Fibroblast of lung (primary cell): ENCODE measurements around the gene HOXD4. TPM values are rescaled to one million over a fixed set of nuclear protein-coding genes. Genes with fewer than 3 reads are reported as not detected.
A peak's percentile ranks its signal among the peaks of the same experiment; 100 is the strongest.

Experiments used
- DNase-seq, 2 donors: peaks; one replicate each; pipeline versions ENCODE4 v3.0.0 to v3.0.0-alpha.2; 2010; ENCODE audit warnings: low read depth in 2 of 2
- H2AFZ ChIP-seq: 2 replicates; pipeline ENCODE4 v1.5.1; 2012; ENCODE audit warnings: low read length, control low read depth, inconsistent platforms
- H3K27ac ChIP-seq: 2 replicates; pipeline ENCODE4 v1.5.1; 2011; ENCODE audit warnings: low read length, control low read depth; ENCODE audit not compliant: insufficient read depth
- H3K27me3 ChIP-seq: 2 replicates; pipeline ENCODE4 v1.5.1; 2011; ENCODE audit warnings: mild to moderate bottlenecking, low read length; ENCODE audit not compliant: control insufficient read depth, insufficient read depth
- H3K36me3 ChIP-seq: 2 replicates; pipeline ENCODE4 v1.5.1; 2011; ENCODE audit warnings: low read length; ENCODE audit not compliant: control insufficient read depth, insufficient read depth
- H3K4me1 ChIP-seq: 2 replicates; pipeline ENCODE4 v1.5.1; 2011; ENCODE audit warnings: low read length; ENCODE audit not compliant: control insufficient read depth, insufficient read depth; ENCODE audit errors: extremely low read depth
- H3K4me2 ChIP-seq: 2 replicates; pipeline ENCODE4 v1.5.1; 2011; ENCODE audit warnings: low read length, control low read depth; ENCODE audit not compliant: insufficient read depth; ENCODE audit errors: extremely low read depth
- H3K4me3 ChIP-seq, 4 experiments: fragments of 200-600 bp in 1 of 4; sonication (generic) in 1 of 4; replicated peaks in 1 of 4; 2 replicates each; pipeline ENCODE4 v1.5.1; 2011 to 2016; ENCODE audit warnings: low read length in 4 of 4, low read depth in 3 of 4, mild to moderate bottlenecking in 3 of 4, control low read depth in 2 of 4, inconsistent platforms in 1 of 4, mixed read lengths in 1 of 4; ENCODE audit not compliant: insufficient read depth in 1 of 4; ENCODE audit errors: control extremely low read depth in 1 of 4
- H3K79me2 ChIP-seq: 2 replicates; pipeline ENCODE4 v1.5.1; 2012; ENCODE audit warnings: mild to moderate bottlenecking, low read length, inconsistent platforms; ENCODE audit not compliant: control insufficient read depth, insufficient read depth
- H3K9ac ChIP-seq: 2 replicates; pipeline ENCODE4 v1.5.1; 2011; ENCODE audit warnings: mild to moderate bottlenecking, low read length, control low read depth; ENCODE audit not compliant: insufficient read depth
- H3K9me3 ChIP-seq: 2 replicates; pipeline ENCODE4 v1.5.1; 2012; ENCODE audit warnings: low read depth, low read length; ENCODE audit not compliant: control insufficient read depth, insufficient read depth
- H4K20me1 ChIP-seq: 2 replicates; pipeline ENCODE4 v1.5.1; 2011; ENCODE audit warnings: low read length; ENCODE audit not compliant: control insufficient read depth, insufficient read depth; ENCODE audit errors: extremely low read depth
- CTCF ChIP-seq, 2 donors: IDR thresholded peaks in 1 of 2; conservative IDR thresholded peaks in 1 of 2; 1 replicate in 1 of 2; 2 replicates in 1 of 2; pipeline ENCODE4 v1.5.1; 2011 to 2012; ENCODE audit warnings: low read length in 2 of 2, control low read depth in 1 of 2, inconsistent platforms in 1 of 2, low read depth in 1 of 2, mild to moderate bottlenecking in 1 of 2
- EZH2 ChIP-seq: IDR thresholded peaks from 2 replicates; pipeline ENCODE4 v1.5.1; 2012; ENCODE audit warnings: low read length, control low read depth, mild to moderate bottlenecking; ENCODE audit errors: missing control alignments
- polyA plus RNA-seq, 2 donors: library from polyadenylated mRNA; depleted of rRNA in 1 of 2; stranded (reverse) in 1 of 2; unstranded in 1 of 2; fragments of >200 nt; gene quantifications; 2 replicates each; pipeline ENCODE4 v1.2.1, GENCODE V29; 2011 to 2012; ENCODE audit warnings: missing spikeins in 1 of 2
- total RNA-seq: library from RNA; depleted of rRNA; stranded (reverse); fragments of >200 nt; gene quantifications from 2 replicates; pipeline ENCODE4 v1.2.1, GENCODE V29; 2014

HOXD4 gene
- total and polyA plus RNA-seq, 2 donors (not counting 1 experiment from before 2014, with no cell fraction given) = not detected

DNA sequence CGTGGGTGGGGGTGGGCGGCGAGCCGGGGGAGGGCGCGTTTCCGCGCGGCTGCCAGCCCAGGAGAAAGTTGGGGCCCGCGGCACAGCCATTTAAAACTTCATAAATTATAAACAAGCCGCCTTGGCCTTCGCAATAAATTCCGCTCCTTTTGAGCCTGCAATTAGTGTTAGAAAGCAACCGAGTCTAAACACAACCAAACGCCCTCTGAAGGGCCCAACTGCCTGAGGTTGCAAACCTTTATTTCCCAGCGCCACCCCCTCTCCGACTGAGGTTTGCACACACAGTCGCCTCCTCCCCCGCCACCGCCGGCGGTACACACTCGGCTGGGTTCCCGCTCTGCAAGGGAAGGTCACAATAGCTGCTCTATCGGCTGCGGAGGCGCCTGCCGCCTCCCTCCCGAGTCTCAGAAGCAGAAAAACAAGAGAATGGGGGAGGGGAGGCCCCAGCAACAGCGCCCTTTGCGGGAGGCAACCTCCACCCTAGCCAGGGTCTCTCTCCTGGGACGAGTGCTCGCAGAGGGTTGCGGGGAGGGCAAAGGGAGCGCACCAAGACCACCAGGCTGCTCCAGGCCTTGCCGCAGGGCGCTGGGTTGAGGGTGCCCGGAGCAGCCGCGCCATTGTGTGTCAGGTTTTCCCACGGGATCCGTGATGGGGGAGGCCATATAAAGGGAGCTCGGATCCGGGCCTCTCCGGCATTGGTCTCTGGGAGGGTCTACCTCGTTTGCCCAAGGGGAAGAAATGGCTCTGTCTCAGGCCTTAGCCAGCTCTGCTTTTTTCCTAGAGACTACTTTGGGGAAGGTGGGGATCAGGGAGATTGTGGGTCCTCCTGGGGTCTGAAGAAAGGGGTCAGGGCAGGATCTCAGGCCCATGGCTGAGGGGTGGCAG, 23.7 kb downstream of the HOXD4 start:
- Histone ChIP-seq H3K9ac (no peak overlapping the region), H3K4me2 (no peak overlapping the region), H3K79me2 (no peaks in the 10 kb centered on the region), H4K20me1 (no peaks in the 10 kb centered on the region), H3K4me3 (no peak overlapping the region), H3K36me3 (no peaks in the 10 kb centered on the region), H3K27ac (no peak overlapping the region), H3K27me3 (peaks cover 62% of the 10 kb centered on the region), H2AFZ (no peak overlapping the region), H3K4me1 (no peaks in the 10 kb centered on the region), H3K9me3 (no peaks in the 10 kb centered on the region)
- TF ChIP-seq EZH2 (no peak), CTCF (conservative IDR thresholded peaks at IDR 0.05 in 1 of 2, IDR thresholded peaks at IDR 0.05 in 1 of 2; ENCODE audit: low read depth in 1 of 2, low read length in 2 of 2) (no peak)
- DNase-seq = peak in 1 of 2 donors; percentile 65

GRCh38 chr2:176175709-176176607, 24.6 kb downstream of the HOXD4 start:
- H3K9ac ChIP-seq = no peak overlapping the region
- H3K79me2 ChIP-seq = no peaks in the 10 kb centered on the region
- no peak overlapping the region for H2AFZ ChIP-seq
- no peaks in the 10 kb centered on the region for H4K20me1 ChIP-seq
- peak in 1 of 2 donors; percentile 70 for DNase-seq
- H3K27ac ChIP-seq = no peak overlapping the region
- H3K9me3 ChIP-seq = no peaks in the 10 kb centered on the region
- peaks cover 61% of the 10 kb centered on the region for H3K27me3 ChIP-seq
- H3K36me3 ChIP-seq = no peaks in the 10 kb centered on the region
- H3K4me1 ChIP-seq = no peaks in the 10 kb centered on the region
- peak; percentile 41 for TF ChIP-seq EZH2
- no peak for TF ChIP-seq CTCF (conservative IDR thresholded peaks at IDR 0.05 in 1 of 2, IDR thresholded peaks at IDR 0.05 in 1 of 2; ENCODE audit: low read depth in 1 of 2, low read length in 2 of 2)
- H3K4me2 ChIP-seq = no peak overlapping the region
- H3K4me3 ChIP-seq = no peak overlapping the region

DNA sequence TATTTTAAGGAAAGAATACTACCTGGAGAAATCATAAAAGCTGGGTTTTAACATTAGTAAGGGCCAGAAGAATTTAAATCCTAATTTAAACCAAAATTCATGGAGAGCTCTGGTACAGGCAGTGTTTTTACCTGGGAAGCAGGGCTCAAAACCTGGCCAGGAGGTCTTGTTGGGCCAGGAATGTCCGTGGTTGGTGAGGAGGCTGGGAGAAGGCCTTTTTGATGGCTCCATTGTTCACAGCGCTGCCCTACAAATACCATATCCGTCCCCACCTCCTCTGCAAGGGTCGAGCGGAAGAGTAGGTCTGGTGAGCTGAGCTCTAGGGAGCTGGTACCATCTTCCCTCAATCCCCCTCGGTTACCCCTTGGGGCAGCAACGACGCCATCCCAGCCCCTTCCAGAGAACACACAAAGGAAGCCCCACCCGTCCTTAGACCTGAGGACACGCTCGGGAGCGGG, 26.3 kb downstream of the HOXD4 start:
- Histone ChIP-seq H3K4me3 (no peak overlapping the region), H3K4me2 (no peak overlapping the region), H4K20me1 (no peaks in the 10 kb centered on the region), H3K4me1 (no peaks in the 10 kb centered on the region), H3K9me3 (no peaks in the 10 kb centered on the region), H3K27me3 (peaks cover 49% of the 10 kb centered on the region), H2AFZ (no peak overlapping the region), H3K27ac (no peak overlapping the region), H3K79me2 (no peaks in the 10 kb centered on the region), H3K9ac (no peak overlapping the region), H3K36me3 (no peaks in the 10 kb centered on the region)
- TF ChIP-seq EZH2 (peak; percentile 10), CTCF (conservative IDR thresholded peaks at IDR 0.05 in 1 of 2, IDR thresholded peaks at IDR 0.05 in 1 of 2; ENCODE audit: low read depth in 1 of 2, low read length in 2 of 2) (no peak)
- no peak for DNase-seq
